AG10803 (cell line): ENCODE data around the gene DUSP5.
A peak's percentile ranks its signal among the peaks of the same experiment; 100 is the strongest.
"Not testable (repeated sequence)": the region's sequence is repeated elsewhere in the genome, so short reads cannot be mapped to it uniquely, and the experiment has no call there.

Source experiments
- DNase-seq: peaks from one replicate; pipeline ENCODE4 v3.0.0; 2010; ENCODE audit warnings: low read depth
- H3K4me3 ChIP-seq: 2 replicates; pipeline ENCODE4 v1.5.1; 2011; ENCODE audit warnings: mild to moderate bottlenecking, low read length, control low read depth
- TF ChIP-seq, protein P1 (sequence below): conservative IDR thresholded peaks from 2 replicates; pipeline ENCODE4 v1.5.1; 2011; ENCODE audit warnings: mild to moderate bottlenecking, low read length, control low read depth, inconsistent platforms

Gene DUSP5

DNA sequence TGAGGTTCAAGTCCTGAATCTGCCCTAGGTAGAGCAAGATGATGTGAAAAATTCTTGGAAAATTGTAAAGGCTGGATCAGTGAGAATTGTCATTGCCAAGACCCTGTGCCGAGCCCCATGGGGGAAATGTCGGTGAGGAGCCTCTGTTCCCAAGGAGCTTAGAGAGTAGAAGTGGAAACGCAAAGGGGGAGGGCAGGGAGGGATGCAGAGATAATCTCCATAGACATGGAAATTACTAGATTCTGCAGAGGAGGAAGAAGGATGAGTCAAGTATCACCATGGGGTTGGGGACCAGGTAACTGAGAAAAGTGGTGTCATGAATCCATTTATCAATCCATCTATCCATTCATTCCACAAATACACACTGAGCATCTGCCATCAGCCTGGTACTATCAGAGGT, 26.0 kb downstream of the DUSP5 start:
- no peak overlapping the region for H3K4me3 ChIP-seq
- DNase-seq, result no peak
- TF ChIP-seq, protein P1, sequence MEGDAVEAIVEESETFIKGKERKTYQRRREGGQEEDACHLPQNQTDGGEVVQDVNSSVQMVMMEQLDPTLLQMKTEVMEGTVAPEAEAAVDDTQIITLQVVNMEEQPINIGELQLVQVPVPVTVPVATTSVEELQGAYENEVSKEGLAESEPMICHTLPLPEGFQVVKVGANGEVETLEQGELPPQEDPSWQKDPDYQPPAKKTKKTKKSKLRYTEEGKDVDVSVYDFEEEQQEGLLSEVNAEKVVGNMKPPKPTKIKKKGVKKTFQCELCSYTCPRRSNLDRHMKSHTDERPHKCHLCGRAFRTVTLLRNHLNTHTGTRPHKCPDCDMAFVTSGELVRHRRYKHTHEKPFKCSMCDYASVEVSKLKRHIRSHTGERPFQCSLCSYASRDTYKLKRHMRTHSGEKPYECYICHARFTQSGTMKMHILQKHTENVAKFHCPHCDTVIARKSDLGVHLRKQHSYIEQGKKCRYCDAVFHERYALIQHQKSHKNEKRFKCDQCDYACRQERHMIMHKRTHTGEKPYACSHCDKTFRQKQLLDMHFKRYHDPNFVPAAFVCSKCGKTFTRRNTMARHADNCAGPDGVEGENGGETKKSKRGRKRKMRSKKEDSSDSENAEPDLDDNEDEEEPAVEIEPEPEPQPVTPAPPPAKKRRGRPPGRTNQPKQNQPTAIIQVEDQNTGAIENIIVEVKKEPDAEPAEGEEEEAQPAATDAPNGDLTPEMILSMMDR, result no peak

DNA sequence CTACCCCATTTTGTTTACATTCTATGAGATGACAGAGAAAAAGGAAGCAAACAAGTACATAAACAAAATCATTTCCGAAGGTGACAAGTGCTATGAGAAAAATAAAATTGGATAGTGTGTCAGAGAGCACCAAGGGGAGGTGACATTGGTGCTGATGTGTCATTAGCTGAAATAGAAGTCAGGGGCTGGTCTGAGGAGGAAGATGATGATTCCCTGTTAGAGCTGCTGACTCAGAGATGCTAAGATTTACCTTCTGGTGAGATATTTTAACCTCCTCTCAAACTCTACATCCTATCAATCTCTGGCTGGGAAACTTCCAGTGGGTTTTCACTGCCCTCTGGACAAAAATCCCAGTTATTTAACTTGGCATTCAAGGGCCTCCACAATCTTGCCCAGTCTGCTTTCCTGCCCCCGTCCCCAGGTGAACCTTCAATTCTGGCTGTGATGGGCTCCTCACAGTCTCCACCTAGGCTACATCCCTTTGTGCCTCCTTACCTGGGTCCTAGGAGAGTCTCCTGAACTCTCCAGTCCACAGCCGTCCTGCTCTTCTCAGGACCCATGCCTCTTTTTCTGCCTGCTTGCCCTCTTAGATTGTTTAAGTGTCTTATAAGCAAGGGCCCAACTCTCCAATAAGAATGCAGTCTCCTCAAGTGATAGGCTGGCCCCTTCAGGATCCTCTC, 26.6 kb downstream of the DUSP5 start:
- TF ChIP-seq, protein P1, result no peak
- no peak for DNase-seq
- no peak overlapping the region for H3K4me3 ChIP-seq

DNA sequence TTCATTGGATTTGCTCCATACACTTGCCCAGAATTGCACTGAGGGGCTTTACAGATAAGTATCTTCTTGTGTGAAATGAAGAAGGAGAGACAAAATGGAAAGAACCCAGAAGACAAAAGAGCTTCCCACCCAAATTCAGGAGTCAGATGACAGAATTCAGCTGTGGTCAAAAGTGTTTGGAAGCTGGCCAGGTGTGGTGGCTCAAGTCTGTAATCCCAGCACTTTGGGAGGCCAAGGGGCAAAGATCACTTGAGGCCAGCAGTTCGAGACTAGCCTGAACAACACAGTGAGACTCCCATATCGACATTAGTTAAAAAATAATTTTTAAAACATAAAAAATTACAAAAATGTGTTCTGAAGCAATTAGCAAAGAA, 27.1 kb downstream of the DUSP5 start:
- TF ChIP-seq, protein P1, result no peak
- H3K4me3 ChIP-seq, result no peak overlapping the region
- DNase-seq, result no peak

DNA sequence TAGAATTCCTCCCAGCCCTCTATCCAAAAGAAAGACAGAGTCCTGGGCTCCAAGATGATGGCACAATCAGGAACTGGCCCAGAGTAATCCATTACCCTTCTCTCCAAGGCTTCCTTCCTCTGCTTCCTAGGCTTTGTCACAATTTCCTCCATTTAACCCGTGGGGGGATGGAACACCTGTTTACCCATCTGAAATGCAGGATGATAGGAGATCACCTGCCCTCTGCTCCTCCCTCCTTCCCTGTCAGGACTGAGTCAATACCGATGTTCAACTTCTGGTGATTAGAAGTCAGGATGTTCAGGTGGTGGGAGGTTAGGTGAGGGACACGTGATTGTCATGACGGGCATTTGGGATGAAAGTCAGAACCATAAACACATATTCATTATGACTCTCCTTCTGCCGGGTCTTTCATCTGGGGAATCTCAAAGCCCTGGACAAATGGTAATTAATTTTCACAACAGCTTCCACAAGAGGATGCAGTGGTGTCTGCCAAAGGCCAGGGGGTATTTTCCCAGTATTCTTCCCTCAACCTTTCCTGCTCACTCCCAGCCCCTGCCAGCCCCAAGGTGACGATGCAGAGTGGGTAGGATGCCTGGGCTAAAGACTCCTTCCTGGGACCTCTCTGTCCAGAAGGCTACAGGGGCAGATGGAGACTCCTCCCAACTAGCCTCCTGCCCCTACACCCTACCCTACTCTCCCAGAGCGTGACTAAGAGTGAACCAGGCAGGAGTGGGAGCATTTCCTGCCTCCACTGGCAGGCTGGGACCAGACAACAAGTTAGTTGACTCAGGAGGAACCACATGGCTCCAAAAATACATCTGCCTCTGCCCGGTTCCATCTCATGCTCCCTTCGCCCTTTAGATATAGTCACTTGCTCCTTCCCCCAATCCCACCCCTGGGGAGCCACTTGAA, 27.9 kb downstream of the DUSP5 start:
- TF ChIP-seq, protein P1, result no peak
- peak; percentile 65 for DNase-seq

DNA sequence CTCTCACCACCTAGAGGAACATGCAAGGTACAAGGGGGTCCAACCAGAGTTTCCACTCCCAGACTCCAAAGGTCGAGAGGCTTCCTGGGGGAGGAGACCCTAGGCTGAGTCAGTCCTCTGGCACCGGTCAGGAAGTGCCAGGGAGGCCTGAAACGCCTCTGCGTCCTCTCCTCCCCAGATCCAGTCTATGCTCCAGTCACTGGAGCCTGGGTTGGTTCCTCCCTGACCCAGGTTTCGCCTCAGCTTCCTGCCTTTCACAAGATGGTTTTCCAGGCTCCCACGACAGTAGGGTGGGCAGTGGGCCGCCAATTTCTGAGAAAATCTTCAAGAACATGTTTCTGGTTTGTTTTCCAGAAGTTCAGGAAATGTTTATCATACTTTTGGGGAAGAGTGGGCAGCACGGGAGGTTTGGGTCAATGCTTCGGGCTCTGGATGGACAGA, 30.0 kb downstream of the DUSP5 start:
- no peak overlapping the region for H3K4me3 ChIP-seq
- DNase-seq, result peak; percentile 65
- TF ChIP-seq, protein P1, result no peak

More for the DNA sequence above, 27.9 kb downstream of the DUSP5 start:
- no peak overlapping the region for H3K4me3 ChIP-seq

DNA sequence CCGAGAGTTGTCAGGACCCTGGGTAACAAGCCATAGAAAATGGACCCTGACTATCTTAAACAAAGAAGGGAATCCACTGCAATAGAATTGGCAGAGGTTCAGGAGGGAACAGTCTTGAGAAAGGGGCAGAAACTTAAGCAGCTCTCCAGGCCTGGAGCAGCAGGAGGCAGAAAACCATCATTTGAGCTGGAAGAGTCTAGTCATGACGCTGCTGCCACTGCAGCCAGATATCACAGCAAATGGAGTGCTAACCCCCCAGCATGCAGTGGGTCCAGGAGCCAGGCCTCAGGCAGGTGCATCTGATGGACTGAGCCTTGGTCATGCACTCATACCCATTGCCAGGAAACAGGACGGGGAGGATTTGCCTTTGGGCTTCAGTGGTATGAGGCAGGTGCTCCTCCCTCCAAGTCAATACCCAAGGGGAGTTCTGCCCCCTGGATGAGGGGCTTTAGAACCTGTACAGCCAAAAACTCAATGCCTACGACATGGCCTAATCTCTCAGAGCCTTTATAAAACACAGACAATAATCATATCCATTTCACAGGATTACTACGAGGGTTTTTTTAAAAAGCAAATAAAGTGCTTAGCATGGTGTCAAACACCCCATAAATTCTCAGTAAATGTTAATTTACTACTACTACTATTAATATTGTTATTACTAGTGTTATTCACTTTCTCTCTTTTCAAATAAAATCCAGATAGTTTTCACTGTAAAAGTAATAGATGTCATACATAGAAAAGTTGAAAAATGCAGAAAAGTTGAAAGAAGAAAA, 30.7 kb downstream of the DUSP5 start:
- TF ChIP-seq, protein P1, result no peak
- peak; percentile 45 for DNase-seq

DNA sequence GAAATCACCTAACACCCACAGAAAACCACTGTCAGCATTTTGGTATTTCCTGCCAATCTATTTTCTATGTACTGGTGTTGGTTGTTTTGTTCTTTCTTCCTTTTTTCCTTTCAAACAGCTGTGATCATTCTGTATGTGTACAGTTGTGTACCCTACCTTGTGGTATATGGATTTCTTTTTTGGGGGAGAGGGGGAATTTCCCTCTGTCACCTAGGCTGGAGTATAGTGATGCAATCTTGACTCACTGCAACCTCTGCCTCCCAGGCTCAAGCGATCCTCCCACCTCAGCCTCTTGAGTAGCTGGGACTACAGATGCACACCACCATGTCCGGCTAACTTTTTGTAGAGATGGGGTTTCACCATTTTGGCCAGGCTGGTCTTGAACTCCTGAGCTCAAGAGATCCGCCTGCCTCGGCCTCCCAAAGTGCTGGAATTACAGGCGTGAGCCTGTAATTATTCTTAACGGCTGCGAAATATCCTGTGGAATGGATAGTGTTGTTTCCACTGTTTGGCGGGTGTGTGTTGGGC, 31.4 kb downstream of the DUSP5 start:
- DNase-seq, result peak; percentile 18
- H3K4me3 ChIP-seq, result not testable (repeated sequence)

More for the DNA sequence above, 30.7 kb downstream of the DUSP5 start:
- no peak overlapping the region for H3K4me3 ChIP-seq
